HepG2 (cell line): ENCODE results near the gene TENM3. TPM values are rescaled to one million over a fixed set of nuclear protein-coding genes. Genes with fewer than 3 reads are reported as not detected.

ENCODE experiments used
- ATAC-seq: fragments of 200-7000 bp; cut with Tn5 transposase; 3 replicates; pipeline ENCODE4 v1.9.1; 2020; ENCODE audit warnings: mild to moderate bottlenecking, moderate library complexity
- BruUV-seq: library from RNA; stranded (reverse); fragments of 400-500 nt; replicated peaks from 2 replicates; lab custom pipeline; 2021; lab: Mats Ljungman, UMichigan
- CTCF ChIA-PET: fragments of 300-600 bp; formaldehyde crosslinking; extraction: SDS; loops from one replicate; lab custom pipeline; 2021; ENCODE audit warnings: low total read pairs, inconsistent platforms, low intra/inter-chr PET ratio; lab: Yijun Ruan, JAX
- POLR2A ChIA-PET: fragments of 350-600 bp; sonication (Branson Sonifier 250); formaldehyde crosslinking; loops from one replicate; lab custom pipeline; 2020; ENCODE audit warnings: antibody characterized with exemption, inconsistent platforms; lab: Yijun Ruan, JAX
- DNase-seq: peaks from one replicate; pipeline ENCODE4 v3.0.0-alpha.2; 2015; ENCODE audit warnings: low spot score
- FAIRE-seq: peaks from 3 replicates; lab custom pipeline; 2011; peaks lifted over from hg19 to GRCh38; lab: Jason Lieb, UNC
- H2AFZ ChIP-seq: one replicate; pipeline ENCODE4 v1.6.1; 2011; ENCODE audit warnings: low read length, inconsistent platforms
- H3K27ac ChIP-seq: fragments of 300-600 bp; 3 replicates; pipeline ENCODE4 v1.8.0; 2011; ENCODE audit warnings: mixed run types, mild to moderate bottlenecking, mixed read lengths, low read length, inconsistent platforms; ENCODE audit not compliant: insufficient read depth; ENCODE audit errors: extremely low read length
- H3K27me3 ChIP-seq, 2 experiments: fragments of 200-600 bp in 1 of 2; 2 replicates in 1 of 2; 3 replicates in 1 of 2; pipeline versions ENCODE4 v1.6.0 to v1.8.0; 2011; ENCODE audit warnings: low read length in 2 of 2, mild to moderate bottlenecking in 2 of 2, moderate library complexity in 2 of 2, inconsistent platforms in 1 of 2; ENCODE audit not compliant: insufficient read depth in 2 of 2, control insufficient read depth in 1 of 2
- H3K36me3 ChIP-seq, 2 experiments: fragments of 200-600 bp in 1 of 2; replicated peaks in 1 of 2; 2 replicates in 1 of 2; 3 replicates in 1 of 2; pipeline versions ENCODE4 v1.5.1 to v1.8.0; 2011; ENCODE audit warnings: low read length in 2 of 2, inconsistent platforms in 1 of 2; ENCODE audit not compliant: insufficient read depth in 2 of 2, control insufficient read depth in 1 of 2
- H3K4me1 ChIP-seq: 2 replicates; pipeline ENCODE4 v1.5.1; 2012; ENCODE audit warnings: low read length, inconsistent platforms; ENCODE audit not compliant: insufficient read depth
- H3K4me2 ChIP-seq: 2 replicates; pipeline ENCODE4 v1.6.0; 2011; ENCODE audit warnings: low read depth, low read length, inconsistent platforms
- H3K4me3 ChIP-seq, 3 experiments: fragments of 200-600 bp in 1 of 3; sonication (generic), shearing (Covaris generic) in 1 of 3; replicated peaks in 1 of 3; 2 replicates each; pipeline ENCODE4 v1.5.1; 2011 to 2016; ENCODE audit warnings: low read length in 3 of 3, inconsistent platforms in 2 of 3, low read depth in 2 of 3, mild to moderate bottlenecking in 2 of 3, control low read depth in 1 of 3, mixed read lengths in 1 of 3; ENCODE audit not compliant: insufficient read depth in 1 of 3
- H3K79me2 ChIP-seq: one replicate; pipeline ENCODE4 v1.6.1; 2011; ENCODE audit warnings: low read length, inconsistent platforms; ENCODE audit not compliant: insufficient read depth
- H3K9ac ChIP-seq: 2 replicates; pipeline ENCODE4 v1.6.0; 2011; ENCODE audit warnings: mild to moderate bottlenecking, low read depth, low read length, inconsistent platforms; ENCODE audit not compliant: insufficient read depth
- H3K9me3 ChIP-seq: 2 replicates; pipeline ENCODE4 v1.5.1; 2012; ENCODE audit warnings: mild to moderate bottlenecking, low read length
- H4K20me1 ChIP-seq: 2 replicates; pipeline ENCODE4 v1.6.0; 2011; ENCODE audit warnings: inconsistent platforms, mild to moderate bottlenecking, low read length, moderate library complexity; ENCODE audit not compliant: insufficient read depth
- ATF2 ChIP-seq: sonication (generic); formaldehyde crosslinking; IDR thresholded peaks from 2 replicates; pipeline ENCODE4 v1.4.0; 2020; ENCODE audit warnings: missing genetic modification reagents
- CREB1 ChIP-seq, 2 experiments: fragments of 450-650 bp in 1 of 2; IDR thresholded peaks; 2 replicates each; pipeline ENCODE4 v1.6.1; 2016 to 2017; ENCODE audit warnings: control low read depth in 1 of 2, mild to moderate bottlenecking in 1 of 2, missing compliant biosample characterization in 1 of 2, missing genetic modification characterization in 1 of 2
- ETV6 ChIP-seq: sonication (generic); formaldehyde crosslinking; conservative IDR thresholded peaks from 2 replicates; pipeline ENCODE4 v1.4.0; 2020; ENCODE audit warnings: missing genetic modification reagents
- KAT7 ChIP-seq: IDR thresholded peaks from 2 replicates; pipeline ENCODE4 v1.6.1; 2018; ENCODE audit warnings: borderline replicate concordance, missing compliant biosample characterization
- SMAD9 ChIP-seq: sonication (generic); formaldehyde crosslinking; IDR thresholded peaks from 2 replicates; pipeline ENCODE4 v1.5.1; 2020; ENCODE audit warnings: mild to moderate bottlenecking, missing genetic modification reagents
- ZNF205 ChIP-seq: IDR thresholded peaks from 2 replicates; pipeline ENCODE4 v1.6.1; 2018; ENCODE audit warnings: missing biosample characterization, missing genetic modification reagents
- ZNF547 ChIP-seq: sonication (generic); formaldehyde crosslinking; IDR thresholded peaks from 2 replicates; pipeline ENCODE4 v1.5.1; 2020; ENCODE audit warnings: mild to moderate bottlenecking, missing genetic modification reagents
- ZNF564 ChIP-seq: sonication (generic); formaldehyde crosslinking; IDR thresholded peaks from 2 replicates; pipeline ENCODE4 v1.8.1; 2023; ENCODE audit warnings: mild to moderate bottlenecking, missing genetic modification reagents
- ZNF605 ChIP-seq: sonication (generic); formaldehyde crosslinking; IDR thresholded peaks from 2 replicates; pipeline ENCODE4 v1.8.0; 2022; ENCODE audit warnings: mild to moderate bottlenecking, missing genetic modification reagents
- WGBS: methylation state at CpG from one replicate; pipeline ENCODE4 v1.1.6; 2017; ENCODE audit warnings: low lambda C conversion rate; 5-methylcytosine and 5-hydroxymethylcytosine counted together
- in situ Hi-C: cut with HindIII; loops from 2 replicates; pipeline ENCODE4 v1.10.0; 2017; ENCODE audit warnings: low pct_unique_long_range_greater_than_20kb; ENCODE audit not compliant: extremely low pct_ligation_motif_present
- intact Hi-C: fragments of 100-400 bp; cut with micrococcal nuclease; formaldehyde crosslinking; loops from one replicate; pipeline ENCODE4 v1.10.0; 2022; ENCODE audit not compliant: unreplicated experiment
- polyA plus RNA-seq, 8 experiments: library from polyadenylated mRNA; depleted of rRNA in 3 of 8; stranded (reverse) in 7 of 8; unstranded in 1 of 8; fragments of >200 nt; fragmentation: Illumina TruSeq in 4 of 8; extraction: Trizol in 4 of 8; gene quantifications; 2 replicates each; pipeline versions ENCODE4 v1.2.1 to v1.2.3, GENCODE V29; 2011 to 2016; ENCODE audit warnings: low read depth in 4 of 8, missing spikeins in 1 of 8, mixed read lengths in 1 of 8; ENCODE audit not compliant: insufficient read depth in 1 of 8
- total RNA-seq, 5 experiments: library from RNA; depleted of rRNA; stranded (reverse); fragments of >200 nt; fragmentation: Illumina TruSeq; extraction: Trizol; gene quantifications; 2 replicates each; pipeline ENCODE4 v1.2.3, GENCODE V29; 2016; ENCODE audit warnings: low read depth in 1 of 5

TENM3 gene
- total and polyA plus RNA-seq, 2 of the 13 experiments (the other 11 are each of a cell fraction or from before 2014, with no cell fraction given), result 0.04 TPM; not detected in 1

- H3K27me3 ChIP-seq, result no peaks in the 10 kb centered on the region
- H4K20me1 ChIP-seq, result no peaks in the 10 kb centered on the region
- ATAC-seq (no peak), DNase-seq (no peak), FAIRE-seq (no peak)
- ChIA-PET CTCF (no interaction called here), POLR2A (no interaction called here)
- no peak overlapping the region for H3K4me3 ChIP-seq
- TF ChIP-seq ETV6 (CRISPR knock-in tag), result no peak
- TF ChIP-seq CREB1 (IDR thresholded peaks at IDR 0.05), result peak; percentile 15; the same call in 1 of the 2 replicates
- TF ChIP-seq CREB1 (CRISPR knock-in tag; IDR thresholded peaks at IDR 0.05), result no peak
- no peak for TF ChIP-seq ZNF547 (CRISPR knock-in tag)
- TF ChIP-seq SMAD9 (CRISPR knock-in tag), result no peak
- no peak for TF ChIP-seq ZNF205 (CRISPR knock-in tag)
- TF ChIP-seq ATF2, result no peak
- TF ChIP-seq KAT7 (CRISPR knock-in tag), result no peak
- no peaks in the 10 kb centered on the region for H3K4me1 ChIP-seq
- H3K9ac ChIP-seq, result no peak overlapping the region
- H3K4me2 ChIP-seq, result no peak overlapping the region
- no peak overlapping the region for H3K27ac ChIP-seq
- H3K36me3 ChIP-seq, result no peaks in the 10 kb centered on the region
- no peaks in the 10 kb centered on the region for H3K9me3 ChIP-seq
- in situ Hi-C loops, result no loop called here
- no peaks in the 10 kb centered on the region for H3K79me2 ChIP-seq
- WGBS, result 30% methylated on average over 6 of the region's 6 CpGs
- no peak overlapping the region for H2AFZ ChIP-seq
- intact Hi-C loops, result no loop called here
- BruUV-seq, result no TSS peak
These were observed 455.0 kb downstream of the TENM3 start for GRCh38 chr4:182698212-182698611.

GRCh38 chr4:182699201-182699600, 456.0 kb downstream of the TENM3 start:
- Histone ChIP-seq H2AFZ (no peak overlapping the region), H3K9ac (no peak overlapping the region), H4K20me1 (no peaks in the 10 kb centered on the region), H3K4me3 (no peak overlapping the region), H3K4me2 (no peak overlapping the region), H3K27ac (no peak overlapping the region), H3K27me3 (no peaks in the 10 kb centered on the region), H3K79me2 (no peaks in the 10 kb centered on the region), H3K4me1 (no peaks in the 10 kb centered on the region), H3K9me3 (no peaks in the 10 kb centered on the region), H3K36me3 (no peaks in the 10 kb centered on the region)
- WGBS, result 27% methylated on average over 3 of the region's 3 CpGs
- in situ Hi-C loops (no loop called here), intact Hi-C loops (no loop called here)
- FAIRE-seq, result no peak
- ATAC-seq, result no peak
- ChIA-PET POLR2A (no interaction called here), CTCF (no interaction called here)
- no peak for DNase-seq
- no TSS peak for BruUV-seq
- TF ChIP-seq ZNF605 (CRISPR knock-in tag), result no peak
- no peak for TF ChIP-seq ZNF564 (CRISPR knock-in tag)
